CD14-positive monocyte (primary cell): Measurements from ENCODE around the gene ASIC2. TPM values are rescaled to one million over a fixed set of nuclear protein-coding genes. Genes with fewer than 3 reads are reported as not detected.

Source experiments
- DNase-seq, 3 donors: peaks; one replicate each; pipeline ENCODE4 v3.0.0-alpha.2; 2011 to 2022
- H2AFZ ChIP-seq: 2 replicates; pipeline ENCODE4 v1.6.0; 2012; ENCODE audit warnings: mild to moderate bottlenecking, low read depth, low read length, inconsistent platforms; ENCODE audit not compliant: insufficient read depth, poor library complexity, severe bottlenecking
- H3K27ac ChIP-seq, 2 donors: 1 replicate in 1 of 2; 2 replicates in 1 of 2; pipeline ENCODE4 v1.5.1; 2012 to 2013; ENCODE audit warnings: low read length in 2 of 2, control low read depth in 1 of 2, inconsistent platforms in 1 of 2, low read depth in 1 of 2, mild to moderate bottlenecking in 1 of 2
- H3K27me3 ChIP-seq, 2 donors: one replicate each; pipeline versions ENCODE4 v1.6.0 to v1.6.1; 2011 to 2013; ENCODE audit warnings: low read length in 2 of 2; ENCODE audit not compliant: control insufficient read depth in 2 of 2, insufficient read depth in 2 of 2
- H3K36me3 ChIP-seq, 2 donors: replicated peaks in 1 of 2; 1 replicate in 1 of 2; 2 replicates in 1 of 2; pipeline versions ENCODE4 v1.5.1 to v1.6.1; 2012 to 2013; ENCODE audit warnings: low read length in 2 of 2, control low read depth in 1 of 2, inconsistent platforms in 1 of 2, mild to moderate bottlenecking in 1 of 2; ENCODE audit not compliant: insufficient read depth in 2 of 2, control insufficient read depth in 1 of 2
- H3K4me1 ChIP-seq, 2 donors: 1 replicate in 1 of 2; 2 replicates in 1 of 2; pipeline versions ENCODE4 v1.5.1 to v1.6.1; 2012 to 2013; ENCODE audit warnings: low read length in 2 of 2, control low read depth in 1 of 2, inconsistent platforms in 1 of 2, mild to moderate bottlenecking in 1 of 2, moderate library complexity in 1 of 2; ENCODE audit not compliant: insufficient read depth in 2 of 2, control insufficient read depth in 1 of 2
- H3K4me2 ChIP-seq: replicated peaks from 2 replicates; pipeline ENCODE3; 2012; ENCODE audit warnings: low read length, moderate library complexity, mild to moderate bottlenecking; ENCODE audit not compliant: poor library complexity, severe bottlenecking; ENCODE audit errors: extremely low read depth
- H3K4me3 ChIP-seq, 3 experiments: fragments of 200-600 bp in 1 of 3; sonication (generic) in 1 of 3; replicated peaks in 1 of 3; 1 replicate in 2 of 3; 2 replicates in 1 of 3; pipeline ENCODE4 v1.5.1; 2011 to 2013; ENCODE audit warnings: low read length in 3 of 3, mild to moderate bottlenecking in 3 of 3, control low read depth in 2 of 3, low read depth in 2 of 3, inconsistent platforms in 1 of 3, moderate library complexity in 1 of 3
- H3K79me2 ChIP-seq: 2 replicates; pipeline ENCODE4 v1.6.0; 2012; ENCODE audit warnings: mild to moderate bottlenecking, control low read depth, inconsistent platforms, low read length, moderate library complexity; ENCODE audit not compliant: insufficient read depth
- H3K9ac ChIP-seq: 2 replicates; pipeline ENCODE4 v1.6.0; 2017; ENCODE audit warnings: low read length, mild to moderate bottlenecking; ENCODE audit not compliant: insufficient read depth, poor library complexity, severe bottlenecking
- H3K9me3 ChIP-seq, 2 donors: replicated peaks in 1 of 2; 1 replicate in 1 of 2; 2 replicates in 1 of 2; pipeline versions ENCODE4 v1.5.1 to v1.6.1; 2012 to 2013; ENCODE audit warnings: low read length in 2 of 2, control low read depth in 1 of 2; ENCODE audit not compliant: control insufficient read depth in 1 of 2, insufficient read depth in 1 of 2
- H4K20me1 ChIP-seq: 2 replicates; pipeline ENCODE4 v1.6.0; 2012; ENCODE audit warnings: mild to moderate bottlenecking, low read length, control low read depth, moderate library complexity; ENCODE audit not compliant: insufficient read depth
- H3K27ac Mint-ChIP-seq, 7 donors: one replicate each; pipeline ENCODE4 v1.8.0; 2020; ENCODE audit warnings: mild to moderate bottlenecking in 7 of 7, mixed read lengths in 7 of 7, moderate library complexity in 6 of 7, inconsistent platforms in 2 of 7
- H3K27me3 Mint-ChIP-seq, 3 donors: one replicate each; pipeline ENCODE4 v1.8.0; 2021 to 2022; ENCODE audit warnings: low read depth in 3 of 3, mild to moderate bottlenecking in 3 of 3, mixed read lengths in 3 of 3, moderate library complexity in 3 of 3, inconsistent platforms in 1 of 3
- H3K36me3 Mint-ChIP-seq, 2 donors: one replicate each; pipeline ENCODE4 v1.8.0; 2020; ENCODE audit warnings: mixed read lengths in 2 of 2, inconsistent platforms in 1 of 2, mild to moderate bottlenecking in 1 of 2
- H3K4me1 Mint-ChIP-seq: one replicate; pipeline ENCODE4 v1.8.0; 2020; ENCODE audit warnings: mild to moderate bottlenecking, mixed read lengths
- H3K4me3 Mint-ChIP-seq, 2 donors: one replicate each; pipeline ENCODE4 v1.8.0; 2020; ENCODE audit warnings: mild to moderate bottlenecking in 2 of 2, mixed read lengths in 2 of 2, moderate library complexity in 1 of 2
- H3K9me3 Mint-ChIP-seq, 7 donors: one replicate each; pipeline ENCODE4 v1.8.0; 2020 to 2022; ENCODE audit warnings: mixed read lengths in 7 of 7, mild to moderate bottlenecking in 6 of 7, moderate library complexity in 6 of 7, inconsistent platforms in 2 of 7
- WGBS: methylation state at CpG from one replicate; pipeline ENCODE4 v1.1.5; 2013; ENCODE audit warnings: missing lambda C conversion rate; ENCODE audit not compliant: insufficient coverage; 5-methylcytosine and 5-hydroxymethylcytosine counted together
- intact Hi-C, 2 donors: fragments of 100-400 bp; cut with micrococcal nuclease; formaldehyde crosslinking; loops; one replicate each; pipeline versions ENCODE4 v1.15.0 to v1.15.1; 2023
- polyA plus RNA-seq, 3 donors: library from polyadenylated mRNA; depleted of rRNA in 1 of 3; unstranded in 2 of 3; stranded (reverse) in 1 of 3; fragments of 300-500 nt in 2 of 3; fragments of >200 nt in 1 of 3; fragmentation: Illumina TruSeq in 2 of 3; gene quantifications; 1 replicate in 2 of 3; 2 replicates in 1 of 3; pipeline ENCODE4 v1.2.3, GENCODE V29; 2012 to 2021
- TF ChIP-seq, protein P1 (sequence below): fragments of 200-600 bp; IDR thresholded peaks from one replicate; pipeline ENCODE4 v1.8.0; 2022; ENCODE audit warnings: antibody characterized with exemption, mild to moderate bottlenecking

Gene ASIC2
- polyA plus RNA-seq, 3 donors, result not detected

- Histone ChIP-seq H4K20me1 (no peaks in the 10 kb centered on the region), H3K4me1 (no peaks in the 10 kb centered on the region), H3K27me3 (peaks cover 43 to 69% of the 10 kb centered on the region in 2 donors), H3K27ac (no peak overlapping the region), H2AFZ (no peak overlapping the region), H3K36me3 (no peaks in the 10 kb centered on the region), H3K9me3 (peaks cover 0 to 13% of the 10 kb centered on the region in 2 donors), H3K79me2 (no peaks in the 10 kb centered on the region), H3K4me2 (no peak overlapping the region), H3K4me3 (no peak overlapping the region), H3K9ac (no peak overlapping the region)
- Mint-ChIP-seq H3K27me3 (peaks cover 58 to 70% (median 61%) of the 10 kb centered on the region in 3 donors), H3K9me3 (peaks cover 0 to 14% (median 1%) of the 10 kb centered on the region in 7 donors), H3K4me3 (peak overlapping the region in 1 of 2 donors; percentile 80), H3K36me3 (peaks cover 2 to 5% of the 10 kb centered on the region in 2 donors), H3K4me1 (peaks cover 6% of the 10 kb centered on the region), H3K27ac (no peak overlapping the region)
- TF ChIP-seq, protein P1, sequence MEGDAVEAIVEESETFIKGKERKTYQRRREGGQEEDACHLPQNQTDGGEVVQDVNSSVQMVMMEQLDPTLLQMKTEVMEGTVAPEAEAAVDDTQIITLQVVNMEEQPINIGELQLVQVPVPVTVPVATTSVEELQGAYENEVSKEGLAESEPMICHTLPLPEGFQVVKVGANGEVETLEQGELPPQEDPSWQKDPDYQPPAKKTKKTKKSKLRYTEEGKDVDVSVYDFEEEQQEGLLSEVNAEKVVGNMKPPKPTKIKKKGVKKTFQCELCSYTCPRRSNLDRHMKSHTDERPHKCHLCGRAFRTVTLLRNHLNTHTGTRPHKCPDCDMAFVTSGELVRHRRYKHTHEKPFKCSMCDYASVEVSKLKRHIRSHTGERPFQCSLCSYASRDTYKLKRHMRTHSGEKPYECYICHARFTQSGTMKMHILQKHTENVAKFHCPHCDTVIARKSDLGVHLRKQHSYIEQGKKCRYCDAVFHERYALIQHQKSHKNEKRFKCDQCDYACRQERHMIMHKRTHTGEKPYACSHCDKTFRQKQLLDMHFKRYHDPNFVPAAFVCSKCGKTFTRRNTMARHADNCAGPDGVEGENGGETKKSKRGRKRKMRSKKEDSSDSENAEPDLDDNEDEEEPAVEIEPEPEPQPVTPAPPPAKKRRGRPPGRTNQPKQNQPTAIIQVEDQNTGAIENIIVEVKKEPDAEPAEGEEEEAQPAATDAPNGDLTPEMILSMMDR, result no peak
- no peak for DNase-seq
- WGBS, result 1% methylated on average over 62 of the region's 72 CpGs
- intact Hi-C loops, result no loop called here
These were observed 704 bp downstream of the ASIC2 start for GRCh38 chr17:33292201-33292980.

GRCh38 chr17:33291248-33292200 lies 1.6 kb downstream of the ASIC2 start:
- Histone ChIP-seq H4K20me1 (no peaks in the 10 kb centered on the region), H3K27me3 (peaks cover 43 to 67% of the 10 kb centered on the region in 2 donors), H2AFZ (peak overlapping the region; percentile 41), H3K79me2 (no peaks in the 10 kb centered on the region), H3K4me1 (no peaks in the 10 kb centered on the region), H3K27ac (no peak overlapping the region), H3K9me3 (peaks cover 0 to 13% of the 10 kb centered on the region in 2 donors), H3K4me3 (no peak overlapping the region), H3K4me2 (peak overlapping the region; percentile 41), H3K9ac (no peak overlapping the region), H3K36me3 (no peaks in the 10 kb centered on the region)
- Mint-ChIP-seq H3K4me3 (peak overlapping the region; percentile 51 to 96), H3K36me3 (peaks cover 2 to 5% of the 10 kb centered on the region in 2 donors), H3K27ac (no peak overlapping the region), H3K9me3 (peaks cover 0 to 14% (median 1%) of the 10 kb centered on the region in 7 donors), H3K4me1 (peaks cover 6% of the 10 kb centered on the region), H3K27me3 (peaks cover 59 to 70% (median 60%) of the 10 kb centered on the region in 3 donors)
- DNase-seq, result no peak
- TF ChIP-seq, protein P1, result no peak
- 2% methylated on average over 104 of the region's 104 CpGs for WGBS
- intact Hi-C loops, result no loop called here
